ENCODE data around the gene FAM83D. TPM values are rescaled to one million over a fixed set of nuclear protein-coding genes. Genes with fewer than 3 reads are reported as not detected.

FAM83D gene
- total RNA-seq, 1 experiment from 2014 or later, result 66.9 TPM

DNA sequence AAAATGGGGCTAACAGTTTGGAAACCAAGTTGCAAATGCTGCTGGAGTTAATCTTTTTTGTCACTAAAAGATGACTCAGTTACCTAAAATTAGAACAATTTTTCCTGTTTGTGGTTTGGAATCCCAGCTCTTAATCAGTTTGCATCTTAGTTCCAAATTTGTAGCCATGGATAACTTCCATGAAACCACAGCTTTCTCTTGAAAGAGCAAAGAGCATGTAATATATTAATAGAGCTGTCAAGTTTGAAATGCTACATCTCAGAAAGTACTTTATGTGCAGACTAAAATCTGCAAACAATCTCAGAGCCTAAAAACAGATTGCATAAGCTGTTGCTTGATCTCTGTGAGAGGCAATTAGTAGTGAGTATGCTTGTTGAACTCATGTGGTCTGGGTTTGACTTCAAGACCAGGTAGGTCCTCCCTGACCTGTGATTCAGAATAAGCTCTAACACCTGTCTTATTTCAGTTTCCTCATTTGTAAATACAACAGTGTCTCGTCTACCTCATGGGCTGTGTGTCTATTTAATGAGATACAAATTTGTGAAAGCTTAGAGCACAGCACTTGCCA is 59.5 kb downstream of the FAM83D start:
- CTCF ChIA-PET, result no interaction called here
- Mint-ChIP-seq H3K36me3 (peaks cover 32% of the 10 kb centered on the region), H3K4me3 (no peak overlapping the region), H3K27ac (peak overlapping the region; percentile 68; the same call in 1 of the 2 replicates), H3K27me3 (ENCODE audit: low read depth) (no peaks in the 10 kb centered on the region), H3K4me1 (peaks cover 17% of the 10 kb centered on the region), H3K9me3 (no peaks in the 10 kb centered on the region)
- POLR2A ChIA-PET, result interaction anchor here (0.8 to 1.9 kb wide), 2 partner anchors 24 to 60 kb away, joined by 3 to 5 read pairs; partner anchors contain the start of genes DHX35 and FAM83D
- TF ChIP-seq MYBL2 (CRISPR knock-in tag; IDR thresholded peaks at IDR 0.05), result no peak
- TF ChIP-seq RELA (CRISPR knock-in tag; IDR thresholded peaks at IDR 0.05; ENCODE audit: borderline replicate concordance), result no peak
- TF ChIP-seq GABPB1 (CRISPR knock-in tag; IDR thresholded peaks at IDR 0.05), result 0 out of 2 replicates have a peak, but pooled peaks have one; percentile 25
- no peak for TF ChIP-seq TCF7 (CRISPR knock-in tag; IDR thresholded peaks at IDR 0.05; ENCODE audit: low read depth)
- TF ChIP-seq NR2C2 (CRISPR knock-in tag; IDR thresholded peaks at IDR 0.05), result no peak
- no peak for TF ChIP-seq NR1H2 (CRISPR knock-in tag; IDR thresholded peaks at IDR 0.05)
- ATAC-seq (no peak), DNase-seq (ENCODE audit: low spot score) (no peak)

DNA sequence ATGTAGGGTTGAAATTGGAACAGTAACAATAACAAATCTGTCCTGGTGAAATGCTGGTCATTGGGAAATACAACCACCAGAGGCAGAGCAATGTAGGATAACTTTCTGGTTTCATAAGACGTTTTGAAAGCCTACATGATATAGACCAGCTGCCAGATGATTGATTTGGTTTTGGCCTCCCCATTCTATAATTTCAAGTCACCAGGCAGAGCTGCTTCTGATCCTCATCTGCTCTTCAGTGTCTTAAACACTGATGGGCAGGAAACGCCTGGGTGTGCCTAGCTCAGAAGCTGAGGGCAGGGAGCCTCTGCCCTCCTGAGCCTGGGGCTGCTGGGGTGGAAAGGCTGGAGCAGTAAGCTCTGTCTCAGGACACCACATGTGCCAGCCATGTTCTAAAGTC is 60.4 kb downstream of the FAM83D start:
- TF ChIP-seq ZNF121 (CRISPR knock-in tag; IDR thresholded peaks at IDR 0.05) (no peak), MXD4 (CRISPR knock-in tag; IDR thresholded peaks at IDR 0.05; ENCODE audit: borderline replicate concordance) (no peak), ZNF423 (CRISPR knock-in tag; IDR thresholded peaks at IDR 0.05) (no peak), IRF2 (CRISPR knock-in tag; IDR thresholded peaks at IDR 0.05; ENCODE audit: borderline replicate concordance, low read depth) (no peak)
- TF ChIP-seq, protein P1, sequence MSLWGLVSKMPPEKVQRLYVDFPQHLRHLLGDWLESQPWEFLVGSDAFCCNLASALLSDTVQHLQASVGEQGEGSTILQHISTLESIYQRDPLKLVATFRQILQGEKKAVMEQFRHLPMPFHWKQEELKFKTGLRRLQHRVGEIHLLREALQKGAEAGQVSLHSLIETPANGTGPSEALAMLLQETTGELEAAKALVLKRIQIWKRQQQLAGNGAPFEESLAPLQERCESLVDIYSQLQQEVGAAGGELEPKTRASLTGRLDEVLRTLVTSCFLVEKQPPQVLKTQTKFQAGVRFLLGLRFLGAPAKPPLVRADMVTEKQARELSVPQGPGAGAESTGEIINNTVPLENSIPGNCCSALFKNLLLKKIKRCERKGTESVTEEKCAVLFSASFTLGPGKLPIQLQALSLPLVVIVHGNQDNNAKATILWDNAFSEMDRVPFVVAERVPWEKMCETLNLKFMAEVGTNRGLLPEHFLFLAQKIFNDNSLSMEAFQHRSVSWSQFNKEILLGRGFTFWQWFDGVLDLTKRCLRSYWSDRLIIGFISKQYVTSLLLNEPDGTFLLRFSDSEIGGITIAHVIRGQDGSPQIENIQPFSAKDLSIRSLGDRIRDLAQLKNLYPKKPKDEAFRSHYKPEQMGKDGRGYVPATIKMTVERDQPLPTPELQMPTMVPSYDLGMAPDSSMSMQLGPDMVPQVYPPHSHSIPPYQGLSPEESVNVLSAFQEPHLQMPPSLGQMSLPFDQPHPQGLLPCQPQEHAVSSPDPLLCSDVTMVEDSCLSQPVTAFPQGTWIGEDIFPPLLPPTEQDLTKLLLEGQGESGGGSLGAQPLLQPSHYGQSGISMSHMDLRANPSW (CRISPR knock-in tag; conservative IDR thresholded peaks at IDR 0.05; ENCODE audit: low read depth), result no peak
- TF ChIP-seq, protein P2, sequence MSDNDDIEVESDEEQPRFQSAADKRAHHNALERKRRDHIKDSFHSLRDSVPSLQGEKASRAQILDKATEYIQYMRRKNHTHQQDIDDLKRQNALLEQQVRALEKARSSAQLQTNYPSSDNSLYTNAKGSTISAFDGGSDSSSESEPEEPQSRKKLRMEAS (CRISPR knock-in tag; IDR thresholded peaks at IDR 0.05), result no peak
- TF ChIP-seq, protein P3, sequence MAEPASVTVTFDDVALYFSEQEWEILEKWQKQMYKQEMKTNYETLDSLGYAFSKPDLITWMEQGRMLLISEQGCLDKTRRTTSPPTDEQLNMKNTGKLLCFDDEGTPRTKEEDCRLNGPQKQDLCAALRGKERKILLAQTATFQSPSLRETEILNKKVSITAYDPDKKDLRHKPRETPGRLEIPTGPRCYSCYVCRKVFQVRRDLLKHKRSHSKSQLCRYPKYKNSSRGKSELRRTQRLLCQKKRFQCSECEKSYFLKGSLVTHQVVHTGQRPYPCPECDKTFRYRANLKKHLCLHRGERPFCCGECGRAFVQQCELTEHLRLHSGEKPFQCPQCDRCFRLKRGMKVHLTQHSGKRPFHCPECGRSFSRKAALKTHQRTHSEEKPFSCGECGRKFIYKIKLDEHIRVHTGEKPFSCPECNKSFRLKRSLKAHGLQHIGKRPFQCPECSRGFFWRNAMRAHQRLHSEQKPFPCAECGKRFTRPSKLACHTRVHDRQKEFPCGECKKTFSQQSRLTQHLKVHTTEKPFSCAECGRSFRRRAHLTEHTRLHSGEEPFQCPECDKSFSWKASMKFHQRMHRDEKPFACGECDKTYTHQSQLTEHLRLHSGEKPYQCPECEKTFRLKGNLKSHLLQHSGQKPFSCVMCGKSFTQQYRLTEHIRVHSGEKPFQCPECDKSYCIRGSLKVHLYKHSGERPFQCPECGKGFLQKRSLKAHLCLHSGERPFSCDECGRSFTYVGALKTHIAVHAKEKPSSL (CRISPR knock-in tag; conservative IDR thresholded peaks at IDR 0.05), result no peak
- ATAC-seq (0 out of 2 replicates have a peak, but pooled peaks have one; percentile 18), DNase-seq (ENCODE audit: low spot score) (no peak)
- Mint-ChIP-seq H3K36me3 (peaks cover 32% of the 10 kb centered on the region), H3K27ac (peak overlapping the region; percentile 38), H3K4me3 (no peak overlapping the region), H3K27me3 (ENCODE audit: low read depth) (no peaks in the 10 kb centered on the region), H3K4me1 (peaks cover 21% of the 10 kb centered on the region), H3K9me3 (no peaks in the 10 kb centered on the region)
- POLR2A ChIA-PET, result no interaction called here
- CTCF ChIA-PET, result interaction anchor here (1.7 kb wide), 1 partner anchor 261 kb away, joined by 3 read pairs; no protein-coding TSS in a partner anchor

DNA sequence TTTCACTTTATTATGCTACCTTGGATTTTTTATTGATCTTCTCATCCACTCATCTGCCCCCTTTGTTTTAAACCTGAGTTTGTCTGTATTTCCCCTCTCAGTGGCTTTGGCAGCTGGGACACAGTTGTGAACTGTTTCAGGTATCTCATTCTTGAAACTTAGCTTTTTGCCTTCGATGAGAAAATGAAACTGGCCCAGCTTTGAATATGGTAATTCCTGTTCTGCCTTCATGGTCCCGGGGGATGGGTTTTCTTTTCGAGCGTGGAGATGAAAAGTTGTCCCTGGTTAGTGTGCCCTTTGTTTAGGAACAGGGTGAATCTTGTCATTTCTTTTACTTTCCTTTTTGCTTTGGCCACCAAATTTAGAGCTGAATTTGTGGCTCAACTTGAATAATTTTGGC is 61.6 kb downstream of the FAM83D start:
- Mint-ChIP-seq H3K36me3 (peaks cover 34% of the 10 kb centered on the region), H3K27me3 (ENCODE audit: low read depth) (no peaks in the 10 kb centered on the region), H3K4me1 (peaks cover 17% of the 10 kb centered on the region), H3K9me3 (no peaks in the 10 kb centered on the region), H3K4me3 (no peak overlapping the region), H3K27ac (peak overlapping the region; percentile 87)
- DNase-seq (ENCODE audit: low spot score), result no peak
- ChIA-PET CTCF (interaction anchor here (1.1 to 1.7 kb wide), 2 partner anchors 10 to 262 kb away, joined by 3 read pairs; no protein-coding TSS in a partner anchor), POLR2A (interaction anchor here (1.2 kb wide), 1 partner anchor 26 kb away, joined by 3 read pairs; the partner anchor contains the start of gene DHX35)
- no peak for ATAC-seq
- TF ChIP-seq ZNF121 (CRISPR knock-in tag; IDR thresholded peaks at IDR 0.05) (no peak), PRRX2 (CRISPR knock-in tag; IDR thresholded peaks at IDR 0.05) (no peak), GTF2I (CRISPR knock-in tag; conservative IDR thresholded peaks at IDR 0.05) (no peak), ZNF232 (CRISPR knock-in tag; IDR thresholded peaks at IDR 0.05) (no peak), RELA (CRISPR knock-in tag; IDR thresholded peaks at IDR 0.05; ENCODE audit: borderline replicate concordance) (no peak), NFE2L1 (CRISPR knock-in tag; IDR thresholded peaks at IDR 0.05) (no peak)
- TF ChIP-seq, protein P4, sequence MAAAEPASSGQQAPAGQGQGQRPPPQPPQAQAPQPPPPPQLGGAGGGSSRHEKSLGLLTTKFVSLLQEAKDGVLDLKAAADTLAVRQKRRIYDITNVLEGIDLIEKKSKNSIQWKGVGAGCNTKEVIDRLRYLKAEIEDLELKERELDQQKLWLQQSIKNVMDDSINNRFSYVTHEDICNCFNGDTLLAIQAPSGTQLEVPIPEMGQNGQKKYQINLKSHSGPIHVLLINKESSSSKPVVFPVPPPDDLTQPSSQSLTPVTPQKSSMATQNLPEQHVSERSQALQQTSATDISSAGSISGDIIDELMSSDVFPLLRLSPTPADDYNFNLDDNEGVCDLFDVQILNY (CRISPR knock-in tag; IDR thresholded peaks at IDR 0.05), result no peak
- TF ChIP-seq, protein P5, sequence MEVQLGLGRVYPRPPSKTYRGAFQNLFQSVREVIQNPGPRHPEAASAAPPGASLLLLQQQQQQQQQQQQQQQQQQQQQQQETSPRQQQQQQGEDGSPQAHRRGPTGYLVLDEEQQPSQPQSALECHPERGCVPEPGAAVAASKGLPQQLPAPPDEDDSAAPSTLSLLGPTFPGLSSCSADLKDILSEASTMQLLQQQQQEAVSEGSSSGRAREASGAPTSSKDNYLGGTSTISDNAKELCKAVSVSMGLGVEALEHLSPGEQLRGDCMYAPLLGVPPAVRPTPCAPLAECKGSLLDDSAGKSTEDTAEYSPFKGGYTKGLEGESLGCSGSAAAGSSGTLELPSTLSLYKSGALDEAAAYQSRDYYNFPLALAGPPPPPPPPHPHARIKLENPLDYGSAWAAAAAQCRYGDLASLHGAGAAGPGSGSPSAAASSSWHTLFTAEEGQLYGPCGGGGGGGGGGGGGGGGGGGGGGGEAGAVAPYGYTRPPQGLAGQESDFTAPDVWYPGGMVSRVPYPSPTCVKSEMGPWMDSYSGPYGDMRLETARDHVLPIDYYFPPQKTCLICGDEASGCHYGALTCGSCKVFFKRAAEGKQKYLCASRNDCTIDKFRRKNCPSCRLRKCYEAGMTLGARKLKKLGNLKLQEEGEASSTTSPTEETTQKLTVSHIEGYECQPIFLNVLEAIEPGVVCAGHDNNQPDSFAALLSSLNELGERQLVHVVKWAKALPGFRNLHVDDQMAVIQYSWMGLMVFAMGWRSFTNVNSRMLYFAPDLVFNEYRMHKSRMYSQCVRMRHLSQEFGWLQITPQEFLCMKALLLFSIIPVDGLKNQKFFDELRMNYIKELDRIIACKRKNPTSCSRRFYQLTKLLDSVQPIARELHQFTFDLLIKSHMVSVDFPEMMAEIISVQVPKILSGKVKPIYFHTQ (CRISPR knock-in tag; IDR thresholded peaks at IDR 0.05), result no peak
